ENCODE results near the gene NLGN1.

The NLGN1 gene

GRCh38 chr3:174097686-174098085 is 700.1 kb downstream of the NLGN1 start:
- H3K4me1 Mint-ChIP-seq = peaks cover 4% of the 10 kb centered on the region
- H3K27me3 Mint-ChIP-seq (ENCODE audit: low read depth) = no peaks in the 10 kb centered on the region
- no peak overlapping the region for H3K27ac Mint-ChIP-seq
- no peaks in the 10 kb centered on the region for H3K36me3 Mint-ChIP-seq (ENCODE audit: low read depth)
- H3K4me3 Mint-ChIP-seq = no peak overlapping the region
- no peak for TF ChIP-seq CTCF (IDR thresholded peaks at IDR 0.05; ENCODE audit: unreplicated experiment in 3 of 3)
- no peaks in the 10 kb centered on the region for H3K9me3 Mint-ChIP-seq

GRCh38 chr3:174098746-174099145 is 701.2 kb downstream of the NLGN1 start:
- H3K9me3 Mint-ChIP-seq = no peaks in the 10 kb centered on the region
- no peaks in the 10 kb centered on the region for H3K4me1 Mint-ChIP-seq
- no peaks in the 10 kb centered on the region for H3K36me3 Mint-ChIP-seq (ENCODE audit: low read depth)
- H3K27ac Mint-ChIP-seq = no peak overlapping the region
- no peaks in the 10 kb centered on the region for H3K27me3 Mint-ChIP-seq (ENCODE audit: low read depth)
- H3K4me3 Mint-ChIP-seq = no peak overlapping the region
- no peak for TF ChIP-seq CTCF (IDR thresholded peaks at IDR 0.05; ENCODE audit: unreplicated experiment in 3 of 3)

GRCh38 chr3:174099724-174100123 is 702.2 kb downstream of the NLGN1 start:
- Mint-ChIP-seq H3K27ac (no peak overlapping the region), H3K27me3 (ENCODE audit: low read depth) (no peaks in the 10 kb centered on the region), H3K9me3 (no peaks in the 10 kb centered on the region), H3K36me3 (ENCODE audit: low read depth) (no peaks in the 10 kb centered on the region), H3K4me1 (no peaks in the 10 kb centered on the region), H3K4me3 (no peak overlapping the region)
- TF ChIP-seq CTCF (IDR thresholded peaks at IDR 0.05; ENCODE audit: unreplicated experiment in 3 of 3) = no peak

- no peak overlapping the region for H3K27ac Mint-ChIP-seq
- no peak for TF ChIP-seq CTCF (IDR thresholded peaks at IDR 0.05; ENCODE audit: unreplicated experiment in 3 of 3)
- H3K4me1 Mint-ChIP-seq = no peaks in the 10 kb centered on the region
- no peaks in the 10 kb centered on the region for H3K9me3 Mint-ChIP-seq
- H3K36me3 Mint-ChIP-seq (ENCODE audit: low read depth) = no peaks in the 10 kb centered on the region
- no peaks in the 10 kb centered on the region for H3K27me3 Mint-ChIP-seq (ENCODE audit: low read depth)
- H3K4me3 Mint-ChIP-seq = no peak overlapping the region
Measured at GRCh38 chr3:174100744-174101143, 703.2 kb downstream of the NLGN1 start.

GRCh38 chr3:174101244-174101643 is 703.7 kb downstream of the NLGN1 start:
- H3K4me3 Mint-ChIP-seq = no peak overlapping the region
- no peak overlapping the region for H3K27ac Mint-ChIP-seq
- H3K4me1 Mint-ChIP-seq = no peaks in the 10 kb centered on the region
- H3K36me3 Mint-ChIP-seq (ENCODE audit: low read depth) = no peaks in the 10 kb centered on the region
- H3K9me3 Mint-ChIP-seq = no peaks in the 10 kb centered on the region
- no peaks in the 10 kb centered on the region for H3K27me3 Mint-ChIP-seq (ENCODE audit: low read depth)
- TF ChIP-seq CTCF (IDR thresholded peaks at IDR 0.05; ENCODE audit: unreplicated experiment in 3 of 3) = no peak

- no peaks in the 10 kb centered on the region for H3K9me3 Mint-ChIP-seq
Measured at GRCh38 chr3:174102274-174102673, 704.7 kb downstream of the NLGN1 start.

More at GRCh38 chr3:174102274-174102673, 704.7 kb downstream of the NLGN1 start:
- no peak overlapping the region for H3K27ac Mint-ChIP-seq
- H3K4me1 Mint-ChIP-seq = no peaks in the 10 kb centered on the region
- no peaks in the 10 kb centered on the region for H3K36me3 Mint-ChIP-seq (ENCODE audit: low read depth)
- H3K27me3 Mint-ChIP-seq (ENCODE audit: low read depth) = no peaks in the 10 kb centered on the region
- TF ChIP-seq CTCF (IDR thresholded peaks at IDR 0.05; ENCODE audit: unreplicated experiment in 3 of 3) = no peak
- no peak overlapping the region for H3K4me3 Mint-ChIP-seq
